ENCODE measurements around the gene COA5.

Gene COA5

GRCh38 chr2:98568161-98568956 lies 40.0 kb downstream of the COA5 start:
- H3K4me3 ChIP-seq (ENCODE audit: low read depth, low read length) = no peak overlapping the region
- no peak for TF ChIP-seq CTCF (IDR thresholded peaks at IDR 0.05; ENCODE audit: low read depth, low read length, missing control alignments)
- DNase-seq (ENCODE audit: low read depth) = no peak

GRCh38 chr2:98565941-98566340 lies 42.4 kb downstream of the COA5 start:
- H3K4me3 ChIP-seq (ENCODE audit: low read depth, low read length) = no peak overlapping the region
- no peak for TF ChIP-seq CTCF (IDR thresholded peaks at IDR 0.05; ENCODE audit: low read depth, low read length, missing control alignments)
- no peak for DNase-seq (ENCODE audit: low read depth)

- no peak overlapping the region for H3K4me3 ChIP-seq (ENCODE audit: low read depth, low read length)
- no peak for DNase-seq (ENCODE audit: low read depth)
- no peak for TF ChIP-seq CTCF (IDR thresholded peaks at IDR 0.05; ENCODE audit: low read depth, low read length, missing control alignments)
Measured at GRCh38 chr2:98565286-98565860, 42.9 kb downstream of the COA5 start.

DNA sequence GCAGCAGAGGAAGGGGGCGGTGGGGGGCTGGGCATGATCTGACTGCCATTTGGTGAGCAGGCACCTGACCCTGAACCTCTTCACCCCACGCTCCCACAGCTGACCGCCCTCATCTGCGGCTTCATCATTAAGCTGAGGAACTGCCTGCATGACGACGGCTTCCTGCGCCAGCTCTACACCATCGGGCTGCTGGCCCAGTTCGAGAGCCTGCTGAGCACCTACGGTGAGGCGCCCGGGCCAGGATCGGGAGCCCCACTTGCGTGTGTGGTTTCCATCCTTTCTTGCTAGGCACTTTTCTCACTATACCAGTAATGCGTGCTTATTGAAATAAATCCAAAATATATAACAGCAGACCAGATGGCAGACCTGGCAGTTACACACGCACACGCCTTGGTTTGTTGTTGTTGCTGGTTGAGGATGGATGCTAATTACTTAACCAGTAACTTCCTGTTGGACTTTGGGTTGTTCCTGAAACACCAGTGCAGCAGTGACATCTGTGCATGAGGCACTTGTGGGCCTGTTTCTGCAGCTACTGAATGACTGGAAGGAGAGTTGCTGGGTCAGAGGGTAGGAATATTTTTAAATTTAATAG lies 43.7 kb downstream of the COA5 start:
- H3K4me3 ChIP-seq (ENCODE audit: low read depth, low read length) = no peak overlapping the region
- DNase-seq (ENCODE audit: low read depth) = no peak
- TF ChIP-seq CTCF (IDR thresholded peaks at IDR 0.05; ENCODE audit: low read depth, low read length, missing control alignments) = no peak

DNA sequence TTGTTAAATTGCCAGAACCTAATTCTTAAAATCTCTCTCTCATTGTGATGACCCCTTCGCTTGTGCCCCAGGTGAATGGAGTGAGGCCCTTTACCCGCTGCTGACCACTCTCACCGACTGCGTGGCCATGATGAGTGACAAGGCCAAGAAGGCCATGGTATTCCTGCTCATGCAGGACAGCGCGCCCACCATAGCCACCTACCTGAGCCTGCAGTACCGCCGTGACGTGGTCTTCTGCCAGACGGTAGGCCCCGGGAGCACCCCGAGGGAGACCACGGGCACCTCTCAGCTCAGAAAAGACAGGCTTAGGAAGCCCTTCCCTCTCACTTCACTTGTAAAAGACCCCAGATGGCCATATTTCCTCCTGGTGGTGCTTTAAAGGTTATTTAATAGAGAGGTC lies 44.9 kb downstream of the COA5 start:
- DNase-seq (ENCODE audit: low read depth) = no peak
- TF ChIP-seq CTCF (IDR thresholded peaks at IDR 0.05; ENCODE audit: low read depth, low read length, missing control alignments) = no peak
- H3K4me3 ChIP-seq (ENCODE audit: low read depth, low read length) = no peak overlapping the region

DNA sequence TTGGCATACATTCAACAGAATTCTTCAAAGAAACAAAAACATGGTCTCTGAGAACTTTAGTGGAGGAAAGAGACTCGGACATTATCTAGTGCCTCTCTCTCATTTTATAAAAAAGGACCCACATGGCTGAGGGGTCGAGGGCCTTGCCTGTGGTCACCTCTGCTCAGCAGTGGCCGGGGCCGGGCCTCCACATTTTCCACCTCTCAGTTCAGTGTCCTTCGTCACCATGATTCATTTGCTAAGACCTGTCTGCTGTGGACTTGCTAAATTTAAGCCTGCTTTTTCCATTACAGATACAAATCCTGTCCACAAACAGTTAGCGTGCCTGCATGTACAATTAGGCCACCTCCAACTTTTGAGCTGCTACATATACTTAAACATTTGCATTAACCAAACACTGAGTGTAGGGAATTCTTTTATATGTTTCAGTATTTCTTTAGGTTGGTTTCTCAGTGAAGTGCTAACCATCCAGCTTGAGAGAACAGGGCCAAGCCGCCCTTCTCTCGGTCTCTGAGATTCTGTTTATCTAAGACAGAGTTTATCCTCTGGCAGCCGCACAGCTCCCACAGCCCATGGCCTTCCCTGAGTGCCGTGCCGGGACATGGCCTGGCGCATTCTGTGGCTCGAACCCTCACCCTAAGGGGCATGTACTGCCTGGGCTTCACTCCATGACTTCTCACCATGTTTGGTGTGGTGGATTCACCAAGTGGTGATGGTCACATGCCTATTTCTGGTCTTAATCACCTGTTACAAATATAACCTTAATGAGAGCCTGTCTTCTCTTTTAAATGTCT lies 46.2 kb downstream of the COA5 start:
- no peak overlapping the region for H3K4me3 ChIP-seq (ENCODE audit: low read depth, low read length)
- DNase-seq (ENCODE audit: low read depth) = no peak
- no peak for TF ChIP-seq CTCF (IDR thresholded peaks at IDR 0.05; ENCODE audit: low read depth, low read length, missing control alignments)

Measured in GM12864 (cell line).